HEK293 (cell line): Measurements from ENCODE around the gene REST.

Source experiments
- FEZF1 ChIP-seq: fragments of 450-650 bp; formaldehyde crosslinking; IDR thresholded peaks from 2 replicates; pipeline ENCODE4 v1.5.1; 2016; ENCODE audit warnings: missing biosample characterization, missing genetic modification characterization
- IKZF3 ChIP-seq: fragments of 450-650 bp; IDR thresholded peaks from 2 replicates; pipeline ENCODE4 v1.5.0; 2018; ENCODE audit warnings: missing biosample characterization, mild to moderate bottlenecking, missing genetic modification characterization, moderate library complexity
- KLF1 ChIP-seq: fragments of 450-650 bp; formaldehyde crosslinking; IDR thresholded peaks from 2 replicates; pipeline ENCODE4 v1.5.1; 2016; ENCODE audit warnings: missing biosample characterization, missing genetic modification characterization
- KLF16 ChIP-seq: fragments of 450-650 bp; formaldehyde crosslinking; IDR thresholded peaks from 2 replicates; pipeline ENCODE4 v1.5.1; 2017; ENCODE audit warnings: missing biosample characterization, missing genetic modification characterization
- SP2 ChIP-seq: fragments of 450-650 bp; formaldehyde crosslinking; IDR thresholded peaks from 2 replicates; pipeline ENCODE4 v1.5.1; 2016; ENCODE audit warnings: missing biosample characterization, missing genetic modification characterization
- SP3 ChIP-seq: fragments of 450-650 bp; formaldehyde crosslinking; IDR thresholded peaks from 2 replicates; pipeline ENCODE4 v1.5.1; 2016; ENCODE audit warnings: missing biosample characterization, missing genetic modification characterization
- WT1 ChIP-seq: fragments of 450-650 bp; formaldehyde crosslinking; IDR thresholded peaks from 2 replicates; pipeline ENCODE4 v1.5.1; 2016; ENCODE audit warnings: missing biosample characterization, missing genetic modification characterization
- YY2 ChIP-seq: fragments of 450-650 bp; formaldehyde crosslinking; IDR thresholded peaks from 2 replicates; pipeline ENCODE4 v1.5.1; 2016; ENCODE audit warnings: missing biosample characterization, missing genetic modification characterization
- ZBTB8A ChIP-seq: fragments of 450-650 bp; formaldehyde crosslinking; IDR thresholded peaks from 2 replicates; pipeline ENCODE4 v1.5.1; 2016; ENCODE audit warnings: missing biosample characterization, missing genetic modification characterization
- ZEB2 ChIP-seq: fragments of 450-650 bp; formaldehyde crosslinking; IDR thresholded peaks from 2 replicates; pipeline ENCODE4 v1.5.1; 2016; ENCODE audit warnings: missing biosample characterization, missing genetic modification characterization
- ZNF18 ChIP-seq: fragments of 450-650 bp; formaldehyde crosslinking; IDR thresholded peaks from 2 replicates; pipeline ENCODE4 v1.5.1; 2016; ENCODE audit warnings: missing biosample characterization, missing genetic modification characterization
- ZNF239 ChIP-seq: fragments of 450-650 bp; formaldehyde crosslinking; IDR thresholded peaks from 2 replicates; pipeline ENCODE4 v1.5.1; 2016; ENCODE audit warnings: missing biosample characterization, missing genetic modification characterization
- ZNF280D ChIP-seq: fragments of 450-650 bp; formaldehyde crosslinking; IDR thresholded peaks from 2 replicates; pipeline ENCODE4 v1.5.1; 2016; ENCODE audit warnings: missing biosample characterization, missing genetic modification characterization
- ZNF341 ChIP-seq: fragments of 450-650 bp; formaldehyde crosslinking; IDR thresholded peaks from 2 replicates; pipeline ENCODE4; 2016; ENCODE audit warnings: low read depth, missing biosample characterization, missing genetic modification characterization
- ZNF621 ChIP-seq: fragments of 450-650 bp; formaldehyde crosslinking; IDR thresholded peaks from 2 replicates; pipeline ENCODE4 v1.5.1; 2017; ENCODE audit warnings: missing biosample characterization, missing genetic modification characterization
- ZNF629 ChIP-seq: fragments of 450-650 bp; formaldehyde crosslinking; IDR thresholded peaks from 2 replicates; pipeline ENCODE4 v1.5.1; 2017; ENCODE audit warnings: missing biosample characterization, missing genetic modification characterization
- ZNF660 ChIP-seq: fragments of 450-650 bp; IDR thresholded peaks from 2 replicates; pipeline ENCODE4 v1.5.1; 2018; ENCODE audit warnings: missing biosample characterization, mild to moderate bottlenecking, missing genetic modification characterization
- ZNF76 ChIP-seq: fragments of 450-650 bp; formaldehyde crosslinking; IDR thresholded peaks from 2 replicates; pipeline ENCODE4; 2016; ENCODE audit warnings: low read depth, missing biosample characterization, missing genetic modification characterization, borderline replicate concordance
- ZSCAN23 ChIP-seq: fragments of 450-650 bp; formaldehyde crosslinking; IDR thresholded peaks from 2 replicates; pipeline ENCODE4 v1.5.1; 2016; ENCODE audit warnings: missing biosample characterization, missing genetic modification characterization
- TF ChIP-seq, protein P1 (sequence below): fragments of 450-650 bp; formaldehyde crosslinking; IDR thresholded peaks from 2 replicates; pipeline ENCODE4 v1.5.1; 2016; ENCODE audit warnings: missing biosample characterization, missing genetic modification characterization
- TF ChIP-seq, protein P2 (sequence below): fragments of 450-650 bp; formaldehyde crosslinking; IDR thresholded peaks from 2 replicates; pipeline ENCODE4 v1.5.1; 2017; ENCODE audit warnings: missing biosample characterization, missing genetic modification characterization
- TF ChIP-seq, protein P3 (sequence below): fragments of 450-650 bp; formaldehyde crosslinking; conservative IDR thresholded peaks from 2 replicates; pipeline ENCODE4 v1.5.1; 2016; ENCODE audit warnings: low read depth, missing biosample characterization, missing genetic modification characterization
- TF ChIP-seq, protein P4 (sequence below): fragments of 450-650 bp; formaldehyde crosslinking; IDR thresholded peaks from 2 replicates; pipeline ENCODE4 v1.5.1; 2017; ENCODE audit warnings: missing biosample characterization, mild to moderate bottlenecking, missing genetic modification characterization, moderate library complexity

Gene REST

DNA sequence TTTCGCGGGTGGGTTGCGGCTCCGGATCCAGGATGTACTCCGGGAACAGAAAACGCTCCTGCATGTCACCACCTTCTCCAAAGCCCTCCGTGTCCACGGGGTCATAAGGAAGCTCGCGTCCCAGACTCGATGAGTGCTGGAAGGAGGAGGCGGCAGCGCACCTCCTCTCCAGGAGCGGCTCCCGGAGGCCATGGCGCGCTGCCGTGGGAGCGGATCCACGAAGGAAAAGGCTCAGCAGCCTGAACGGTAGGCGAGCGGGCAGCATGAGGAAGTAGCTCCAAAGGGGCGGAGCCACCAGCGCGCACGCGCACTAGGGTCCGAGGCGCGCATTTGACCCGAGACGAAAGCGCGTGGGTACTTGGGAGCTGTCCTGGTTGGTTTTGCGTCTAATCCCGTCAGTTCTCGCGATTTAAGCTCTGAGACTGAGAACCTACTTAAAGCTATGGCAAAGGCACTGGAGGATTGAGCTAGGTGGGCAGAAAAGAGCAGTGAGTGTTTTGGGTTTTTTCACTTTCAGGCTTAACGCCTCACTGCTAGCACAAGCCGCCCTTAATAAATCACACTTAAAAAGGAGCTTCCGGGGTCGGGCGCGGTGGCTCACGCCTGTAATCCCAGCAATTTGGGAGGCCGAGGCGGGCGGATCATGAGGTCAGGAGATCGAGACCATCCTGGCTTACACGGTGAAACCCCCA is 69.8 kb downstream of the REST start, which contains the start of gene NOA1 (continued):
- 0 out of 2 replicates have a peak, but pooled peaks have one; percentile 88 for TF ChIP-seq ZNF280D
- peak; percentile 90 for TF ChIP-seq ZBTB8A (tag by site-specific recombination)
- TF ChIP-seq, protein P1, sequence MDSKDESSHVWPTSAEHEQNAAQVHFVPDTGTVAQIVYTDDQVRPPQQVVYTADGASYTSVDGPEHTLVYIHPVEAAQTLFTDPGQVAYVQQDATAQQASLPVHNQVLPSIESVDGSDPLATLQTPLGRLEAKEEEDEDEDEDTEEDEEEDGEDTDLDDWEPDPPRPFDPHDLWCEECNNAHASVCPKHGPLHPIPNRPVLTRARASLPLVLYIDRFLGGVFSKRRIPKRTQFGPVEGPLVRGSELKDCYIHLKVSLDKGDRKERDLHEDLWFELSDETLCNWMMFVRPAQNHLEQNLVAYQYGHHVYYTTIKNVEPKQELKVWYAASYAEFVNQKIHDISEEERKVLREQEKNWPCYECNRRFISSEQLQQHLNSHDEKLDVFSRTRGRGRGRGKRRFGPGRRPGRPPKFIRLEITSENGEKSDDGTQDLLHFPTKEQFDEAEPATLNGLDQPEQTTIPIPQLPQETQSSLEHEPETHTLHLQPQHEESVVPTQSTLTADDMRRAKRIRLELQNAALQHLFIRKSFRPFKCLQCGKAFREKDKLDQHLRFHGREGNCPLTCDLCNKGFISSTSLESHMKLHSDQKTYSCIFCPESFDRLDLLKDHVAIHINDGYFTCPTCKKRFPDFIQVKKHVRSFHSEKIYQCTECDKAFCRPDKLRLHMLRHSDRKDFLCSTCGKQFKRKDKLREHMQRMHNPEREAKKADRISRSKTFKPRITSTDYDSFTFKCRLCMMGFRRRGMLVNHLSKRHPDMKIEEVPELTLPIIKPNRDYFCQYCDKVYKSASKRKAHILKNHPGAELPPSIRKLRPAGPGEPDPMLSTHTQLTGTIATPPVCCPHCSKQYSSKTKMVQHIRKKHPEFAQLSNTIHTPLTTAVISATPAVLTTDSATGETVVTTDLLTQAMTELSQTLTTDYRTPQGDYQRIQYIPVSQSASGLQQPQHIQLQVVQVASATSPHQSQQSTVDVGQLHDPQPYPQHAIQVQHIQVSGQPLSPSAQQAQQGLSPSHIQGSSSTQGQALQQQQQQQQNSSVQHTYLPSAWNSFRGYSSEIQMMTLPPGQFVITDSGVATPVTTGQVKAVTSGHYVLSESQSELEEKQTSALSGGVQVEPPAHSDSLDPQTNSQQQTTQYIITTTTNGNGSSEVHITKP (tag by site-specific recombination), result no peak
- TF ChIP-seq ZNF76 (tag by site-specific recombination), result peak; percentile 23; the same call in 1 of the 2 replicates
- TF ChIP-seq ZNF629 (tag by site-specific recombination), result peak; percentile 38
- peak; percentile 36; the same call in 1 of the 2 replicates for TF ChIP-seq SP3 (tag by site-specific recombination)
- TF ChIP-seq WT1 (tag by site-specific recombination), result 0 out of 2 replicates have a peak, but pooled peaks have one; percentile 42
- TF ChIP-seq, protein P2, sequence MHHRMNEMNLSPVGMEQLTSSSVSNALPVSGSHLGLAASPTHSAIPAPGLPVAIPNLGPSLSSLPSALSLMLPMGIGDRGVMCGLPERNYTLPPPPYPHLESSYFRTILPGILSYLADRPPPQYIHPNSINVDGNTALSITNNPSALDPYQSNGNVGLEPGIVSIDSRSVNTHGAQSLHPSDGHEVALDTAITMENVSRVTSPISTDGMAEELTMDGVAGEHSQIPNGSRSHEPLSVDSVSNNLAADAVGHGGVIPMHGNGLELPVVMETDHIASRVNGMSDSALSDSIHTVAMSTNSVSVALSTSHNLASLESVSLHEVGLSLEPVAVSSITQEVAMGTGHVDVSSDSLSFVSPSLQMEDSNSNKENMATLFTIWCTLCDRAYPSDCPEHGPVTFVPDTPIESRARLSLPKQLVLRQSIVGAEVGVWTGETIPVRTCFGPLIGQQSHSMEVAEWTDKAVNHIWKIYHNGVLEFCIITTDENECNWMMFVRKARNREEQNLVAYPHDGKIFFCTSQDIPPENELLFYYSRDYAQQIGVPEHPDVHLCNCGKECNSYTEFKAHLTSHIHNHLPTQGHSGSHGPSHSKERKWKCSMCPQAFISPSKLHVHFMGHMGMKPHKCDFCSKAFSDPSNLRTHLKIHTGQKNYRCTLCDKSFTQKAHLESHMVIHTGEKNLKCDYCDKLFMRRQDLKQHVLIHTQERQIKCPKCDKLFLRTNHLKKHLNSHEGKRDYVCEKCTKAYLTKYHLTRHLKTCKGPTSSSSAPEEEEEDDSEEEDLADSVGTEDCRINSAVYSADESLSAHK, result peak; percentile 25; the same call in 1 of the 2 replicates
- TF ChIP-seq, protein P3, sequence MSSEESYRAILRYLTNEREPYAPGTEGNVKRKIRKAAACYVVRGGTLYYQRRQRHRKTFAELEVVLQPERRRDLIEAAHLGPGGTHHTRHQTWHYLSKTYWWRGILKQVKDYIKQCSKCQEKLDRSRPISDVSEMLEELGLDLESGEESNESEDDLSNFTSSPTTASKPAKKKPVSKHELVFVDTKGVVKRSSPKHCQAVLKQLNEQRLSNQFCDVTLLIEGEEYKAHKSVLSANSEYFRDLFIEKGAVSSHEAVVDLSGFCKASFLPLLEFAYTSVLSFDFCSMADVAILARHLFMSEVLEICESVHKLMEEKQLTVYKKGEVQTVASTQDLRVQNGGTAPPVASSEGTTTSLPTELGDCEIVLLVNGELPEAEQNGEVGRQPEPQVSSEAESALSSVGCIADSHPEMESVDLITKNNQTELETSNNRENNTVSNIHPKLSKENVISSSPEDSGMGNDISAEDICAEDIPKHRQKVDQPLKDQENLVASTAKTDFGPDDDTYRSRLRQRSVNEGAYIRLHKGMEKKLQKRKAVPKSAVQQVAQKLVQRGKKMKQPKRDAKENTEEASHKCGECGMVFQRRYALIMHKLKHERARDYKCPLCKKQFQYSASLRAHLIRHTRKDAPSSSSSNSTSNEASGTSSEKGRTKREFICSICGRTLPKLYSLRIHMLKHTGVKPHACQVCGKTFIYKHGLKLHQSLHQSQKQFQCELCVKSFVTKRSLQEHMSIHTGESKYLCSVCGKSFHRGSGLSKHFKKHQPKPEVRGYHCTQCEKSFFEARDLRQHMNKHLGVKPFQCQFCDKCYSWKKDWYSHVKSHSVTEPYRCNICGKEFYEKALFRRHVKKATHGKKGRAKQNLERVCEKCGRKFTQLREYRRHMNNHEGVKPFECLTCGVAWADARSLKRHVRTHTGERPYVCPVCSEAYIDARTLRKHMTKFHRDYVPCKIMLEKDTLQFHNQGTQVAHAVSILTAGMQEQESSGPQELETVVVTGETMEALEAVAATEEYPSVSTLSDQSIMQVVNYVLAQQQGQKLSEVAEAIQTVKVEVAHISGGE (tag by site-specific recombination), result peak; percentile 3; the same call in 1 of the 2 replicates
- 0 out of 2 replicates have a peak, but pooled peaks have one; percentile 11 for TF ChIP-seq ZSCAN23 (tag by site-specific recombination)
- peak; percentile 93 for TF ChIP-seq FEZF1 (tag by site-specific recombination)
- TF ChIP-seq, protein P4, sequence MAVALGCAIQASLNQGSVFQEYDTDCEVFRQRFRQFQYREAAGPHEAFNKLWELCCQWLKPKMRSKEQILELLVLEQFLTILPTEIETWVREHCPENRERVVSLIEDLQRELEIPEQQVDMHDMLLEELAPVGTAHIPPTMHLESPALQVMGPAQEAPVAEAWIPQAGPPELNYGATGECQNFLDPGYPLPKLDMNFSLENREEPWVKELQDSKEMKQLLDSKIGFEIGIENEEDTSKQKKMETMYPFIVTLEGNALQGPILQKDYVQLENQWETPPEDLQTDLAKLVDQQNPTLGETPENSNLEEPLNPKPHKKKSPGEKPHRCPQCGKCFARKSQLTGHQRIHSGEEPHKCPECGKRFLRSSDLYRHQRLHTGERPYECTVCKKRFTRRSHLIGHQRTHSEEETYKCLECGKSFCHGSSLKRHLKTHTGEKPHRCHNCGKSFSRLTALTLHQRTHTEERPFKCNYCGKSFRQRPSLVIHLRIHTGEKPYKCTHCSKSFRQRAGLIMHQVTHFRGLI, result no peak
- TF ChIP-seq ZNF239, result no peak
- no peak for TF ChIP-seq ZNF621 (tag by site-specific recombination)
- TF ChIP-seq SP2 (tag by site-specific recombination), result peak; percentile 68
- no peak for TF ChIP-seq ZNF18
- TF ChIP-seq ZEB2, result 0 out of 2 replicates have a peak, but pooled peaks have one; percentile 62
- TF ChIP-seq ZNF660 (tag by site-specific recombination), result peak; percentile 58
- peak; percentile 77 for TF ChIP-seq IKZF3 (tag by site-specific recombination)
- peak; percentile 19; the same call in 1 of the 2 replicates for TF ChIP-seq KLF16 (tag by site-specific recombination)
- TF ChIP-seq KLF1 (tag by site-specific recombination), result peak; percentile 39; the same call in 1 of the 2 replicates
- TF ChIP-seq YY2, result 0 out of 2 replicates have a peak, but pooled peaks have one; percentile 23
- TF ChIP-seq ZNF341 (tag by site-specific recombination), result peak; percentile 83
